GM18858 (cell line): ENCODE results near the gene ABI3BP.

Experiments used
- ATAC-seq: cut with Tn5 transposase; IDR thresholded peaks from one replicate; pipeline ENCODE4 v1.9.1; 2021; ENCODE audit not compliant: unreplicated experiment

The ABI3BP gene

GRCh38 chr3:100744671-100745070 is 248.6 kb downstream of the ABI3BP start:
- ATAC-seq: no peak

- no peak for ATAC-seq
Observed at GRCh38 chr3:100743535-100743934, 249.7 kb downstream of the ABI3BP start.

GRCh38 chr3:100740207-100740606 is 253.0 kb downstream of the ABI3BP start:
- ATAC-seq: no peak

GRCh38 chr3:100737334-100737733 is 255.9 kb downstream of the ABI3BP start:
- ATAC-seq: no peak

- ATAC-seq: no peak
Observed at GRCh38 chr3:100732435-100732834, 260.8 kb downstream of the ABI3BP start.

GRCh38 chr3:100730524-100730923 is 262.7 kb downstream of the ABI3BP start:
- no peak for ATAC-seq

GRCh38 chr3:100726706-100727105 is 266.5 kb downstream of the ABI3BP start:
- ATAC-seq: no peak

GRCh38 chr3:100725935-100726513 is 267.2 kb downstream of the ABI3BP start:
- ATAC-seq: no peak

- ATAC-seq: no peak
Observed at GRCh38 chr3:100720426-100720825, 272.8 kb downstream of the ABI3BP start.

GRCh38 chr3:100719136-100719535 is 274.1 kb downstream of the ABI3BP start:
- no peak for ATAC-seq

- ATAC-seq: no peak
Observed at GRCh38 chr3:100717637-100718487, 275.4 kb downstream of the ABI3BP start.

GRCh38 chr3:100717063-100717462 is 276.2 kb downstream of the ABI3BP start:
- ATAC-seq: no peak

- ATAC-seq: no peak
Observed at GRCh38 chr3:100715176-100715575, 278.0 kb downstream of the ABI3BP start.

GRCh38 chr3:100710261-100710968 is 282.8 kb downstream of the ABI3BP start:
- ATAC-seq: peak; percentile 38

- no peak for ATAC-seq
Observed at GRCh38 chr3:100709842-100710260, 283.4 kb downstream of the ABI3BP start.

- ATAC-seq: peak; percentile 91
Observed at GRCh38 chr3:100708989-100709841, 284.0 kb downstream of the ABI3BP start, which contains the start of gene TFG. TSS of gene TFG (plus strand) at chr3:100709494. CDS start at chr3:100713686, 4,192 bp downstream.

- ATAC-seq: no peak
Observed at GRCh38 chr3:100708644-100708988, 284.6 kb downstream of the ABI3BP start.

- no peak for ATAC-seq
Observed at GRCh38 chr3:100706365-100706764, 286.9 kb downstream of the ABI3BP start.

- no peak for ATAC-seq
Observed at GRCh38 chr3:100703865-100704264, 289.4 kb downstream of the ABI3BP start.

GRCh38 chr3:100702980-100703345 is 290.3 kb downstream of the ABI3BP start:
- ATAC-seq: no peak
